Stimulated activated CD4-positive, alpha-beta T cell treated with anti-CD3 and anti-CD28 coated beads, Interleukin-1b, Interleukin-23, amount 100 ng/mL, for 24 hours (primary cell): ENCODE measurements around the gene E2F8.

ENCODE experiments used
- DNase-seq, 4 experiments: peaks; one replicate each; pipeline ENCODE4 v3.0.0-alpha.2; 2020; ENCODE audit warnings: low read depth in 4 of 4, low spot score in 1 of 4

E2F8 gene

GRCh38 chr11:19220903-19221724, 19.6 kb downstream of the E2F8 start:
- no peak for DNase-seq

DNA sequence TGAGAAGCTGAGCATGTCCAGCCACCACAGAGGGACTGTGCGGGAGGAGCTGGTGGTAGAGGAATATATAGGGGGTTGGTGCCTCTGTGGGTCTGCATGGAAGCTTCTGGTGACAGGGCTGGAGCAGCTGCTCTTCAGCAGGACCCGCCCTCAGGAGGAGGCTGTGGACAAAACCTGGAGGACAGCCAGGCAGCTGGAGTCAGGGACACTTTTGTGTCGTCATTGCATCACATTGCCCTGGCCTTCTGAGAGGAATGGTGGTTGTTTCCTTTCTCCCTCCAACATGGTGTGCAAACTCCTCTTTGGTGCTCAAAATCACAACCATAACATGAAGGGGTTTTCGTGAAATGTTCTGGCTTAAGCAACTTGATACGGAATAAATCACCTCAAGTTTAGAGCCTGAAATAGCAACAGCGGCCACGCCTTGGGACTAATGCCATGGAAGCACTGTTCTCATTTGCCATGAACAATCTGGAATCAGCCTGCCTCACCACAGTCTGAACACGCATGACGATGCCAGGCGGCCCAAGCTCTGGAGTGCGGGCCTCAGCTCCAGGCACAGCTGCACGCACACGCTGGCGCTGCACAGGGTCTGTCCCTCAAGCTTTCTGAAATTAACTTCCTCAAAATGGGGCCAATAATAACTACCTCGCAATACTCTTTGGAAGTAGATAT, 21.8 kb downstream of the E2F8 start:
- no peak for DNase-seq

DNA sequence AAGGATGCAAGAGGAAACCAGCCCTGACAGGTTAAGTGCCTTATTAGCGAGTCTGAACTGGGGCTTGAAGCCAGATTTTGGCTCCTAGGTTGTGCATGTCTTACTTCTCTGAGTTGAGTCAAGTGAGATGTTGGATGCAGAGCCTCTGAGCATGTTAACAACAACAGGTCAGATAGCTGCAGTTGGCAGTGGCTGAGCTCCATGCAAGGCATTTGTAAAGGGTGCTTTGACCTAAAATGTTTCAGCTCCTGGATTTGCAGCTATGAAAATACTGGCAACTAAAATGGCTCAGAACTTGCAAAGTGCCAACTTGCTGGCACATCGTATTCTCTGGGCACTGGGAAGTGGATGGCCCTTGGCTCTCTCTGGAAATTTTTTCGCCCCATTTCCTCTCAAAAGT, 22.5 kb downstream of the E2F8 start:
- DNase-seq = no peak

DNA sequence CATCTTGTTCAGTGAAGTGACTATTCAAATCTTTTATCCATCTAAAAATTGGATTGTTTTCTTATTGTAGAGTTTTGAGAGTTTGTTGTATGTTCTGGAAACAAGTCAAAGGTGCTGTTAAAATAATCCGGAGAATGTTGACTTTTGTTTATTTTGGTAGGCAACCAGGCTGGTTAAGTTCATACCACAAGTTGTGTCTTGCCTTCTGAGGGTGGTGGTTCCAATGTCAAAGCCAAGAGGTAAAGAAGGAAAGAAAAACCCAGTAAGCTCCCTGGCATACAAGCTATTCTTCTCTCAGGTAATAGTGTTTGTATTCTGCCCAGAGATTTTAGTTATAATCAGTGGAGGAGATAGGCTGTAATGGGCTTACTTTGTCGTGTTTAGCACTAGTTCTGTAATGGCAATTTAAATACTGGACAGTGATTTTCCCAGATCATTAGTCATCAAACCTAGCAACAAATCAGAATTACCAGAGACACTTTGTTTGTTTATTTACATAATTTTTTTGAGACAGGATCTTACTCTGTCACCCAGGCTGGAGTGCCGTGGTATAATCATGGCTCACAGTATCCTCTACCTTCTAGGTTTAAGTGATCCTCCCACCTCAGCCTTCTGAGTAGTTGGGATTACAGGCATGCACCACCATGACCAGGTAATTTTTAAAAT, 23.9 kb downstream of the E2F8 start:
- no peak for DNase-seq

GRCh38 chr11:19216021-19216420, 24.7 kb downstream of the E2F8 start:
- DNase-seq = no peak

GRCh38 chr11:19209617-19210370, 31.0 kb downstream of the E2F8 start:
- no peak for DNase-seq

- no peak for DNase-seq
Observed at GRCh38 chr11:19208959-19209546, 31.7 kb downstream of the E2F8 start.

DNA sequence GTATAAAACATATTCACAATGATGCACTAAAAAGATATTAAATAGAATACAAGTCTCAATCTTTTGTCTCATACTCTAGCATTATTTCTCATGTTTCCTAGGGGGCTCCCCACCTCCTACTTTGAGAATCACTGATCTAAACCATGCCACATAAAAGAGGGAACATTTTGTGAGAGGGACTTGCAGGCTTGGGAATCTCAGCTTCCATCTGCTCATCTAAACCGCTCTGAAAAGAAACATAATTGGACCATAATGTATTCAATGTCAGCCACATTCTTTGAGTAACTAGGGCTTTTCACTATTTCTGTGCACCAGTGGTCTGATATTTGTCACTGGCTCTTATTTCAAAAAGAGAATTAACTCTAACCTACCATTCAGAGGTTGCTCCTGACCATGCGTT, 32.6 kb downstream of the E2F8 start:
- no peak for DNase-seq

GRCh38 chr11:19204836-19205235, 35.9 kb downstream of the E2F8 start:
- no peak for DNase-seq

DNA sequence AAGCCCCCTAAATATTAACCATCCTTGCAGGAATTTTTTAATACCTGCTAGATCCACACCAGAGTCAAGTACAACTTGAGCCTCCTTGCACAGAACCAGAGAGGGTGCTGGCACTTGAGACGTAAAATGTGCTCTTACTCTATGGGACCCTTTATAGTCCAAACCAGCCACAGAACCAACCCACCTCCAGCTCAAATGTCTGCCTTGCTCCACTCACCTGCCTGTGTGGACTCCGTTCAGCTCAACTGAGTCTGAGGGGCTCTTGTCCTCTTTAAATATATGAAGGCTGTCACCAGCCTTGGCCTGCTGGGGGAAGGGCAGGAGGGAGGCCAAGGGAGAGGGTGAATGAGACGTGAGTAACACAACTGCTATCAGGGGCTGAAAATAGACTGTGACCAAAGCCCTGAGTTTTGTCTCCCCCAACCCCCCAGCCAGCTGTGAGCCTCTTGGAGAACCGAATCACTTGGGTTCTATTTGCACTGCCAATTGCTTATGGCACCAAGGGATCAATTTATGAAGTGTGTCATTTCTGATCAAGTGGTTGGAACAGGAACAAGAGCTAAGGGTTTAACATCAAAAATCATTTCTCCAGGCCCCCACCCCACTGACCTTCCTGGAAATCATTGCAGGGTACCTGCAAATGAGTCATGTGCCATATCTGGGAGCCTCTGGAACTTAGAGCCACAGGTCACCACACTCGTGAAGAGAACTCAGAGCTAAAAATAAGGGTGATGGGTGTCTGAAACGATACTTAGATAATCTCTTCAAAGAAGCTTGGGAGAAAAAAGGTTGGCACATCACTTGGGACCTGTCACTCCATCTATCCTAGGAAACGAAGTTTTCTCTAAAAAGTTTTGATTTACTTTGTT, 38.8 kb downstream of the E2F8 start, which contains the start of gene CSRP3:
TSS of gene CSRP3 (minus strand) at position 247 of the 869 bp plus-strand sequence. CDS start 9,535 bp downstream, outside the sequence.
- DNase-seq = no peak

DNA sequence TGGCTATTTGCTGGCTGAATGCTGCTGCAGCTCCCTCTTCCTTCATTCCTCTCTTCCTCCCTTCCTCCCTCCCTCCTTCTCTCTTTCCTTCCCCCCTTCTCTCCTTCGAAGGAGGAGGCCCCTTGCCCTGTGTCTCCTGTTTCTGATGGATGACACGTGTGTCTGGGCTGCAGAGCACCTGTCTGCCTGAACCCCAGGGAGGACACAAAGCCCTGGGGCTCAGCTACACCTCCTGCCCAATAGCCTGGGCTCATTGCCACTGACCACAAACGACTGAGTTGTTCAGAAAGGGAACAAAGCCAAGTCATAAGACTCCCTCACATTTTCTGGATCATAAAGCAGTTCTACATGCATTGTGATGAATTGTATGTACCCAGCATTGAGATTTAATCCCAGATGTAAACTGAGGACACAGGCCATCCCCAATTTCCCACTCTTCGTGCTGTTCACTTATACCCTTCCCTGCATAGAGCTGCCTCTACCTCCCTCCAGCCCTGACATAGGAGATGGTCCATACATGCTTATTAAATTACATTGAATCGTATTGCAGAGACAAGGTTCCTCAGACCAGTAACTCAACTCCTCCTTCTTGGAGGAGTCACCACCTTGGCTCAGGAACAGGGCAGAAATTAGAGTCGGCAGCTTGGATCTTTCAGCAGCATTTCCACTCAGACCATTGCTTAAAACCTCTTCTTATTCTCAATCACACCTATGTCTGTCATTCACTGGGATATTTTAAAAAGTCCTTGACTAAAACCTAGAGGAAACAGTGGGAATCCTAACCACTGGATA, 40.1 kb downstream of the E2F8 start:
- DNase-seq = no peak

DNA sequence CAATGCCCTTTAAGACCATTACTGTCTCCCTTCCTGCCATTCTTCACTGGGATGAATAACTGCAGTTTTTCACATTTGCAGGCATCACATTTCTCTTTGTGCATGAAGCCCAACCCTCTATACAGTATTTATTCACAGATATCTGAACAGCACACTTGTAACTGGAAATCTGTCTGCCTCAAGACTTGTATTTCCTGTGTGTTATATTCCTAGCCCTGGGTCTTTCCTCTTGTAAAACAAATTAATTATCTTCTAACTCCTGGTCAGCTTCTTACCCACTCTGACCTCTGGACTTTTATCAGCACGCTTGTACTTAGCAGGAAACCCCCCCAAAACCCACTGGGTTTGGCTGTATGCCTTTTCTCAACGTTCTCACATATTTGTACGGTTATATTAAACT, 41.0 kb downstream of the E2F8 start:
- no peak for DNase-seq

DNA sequence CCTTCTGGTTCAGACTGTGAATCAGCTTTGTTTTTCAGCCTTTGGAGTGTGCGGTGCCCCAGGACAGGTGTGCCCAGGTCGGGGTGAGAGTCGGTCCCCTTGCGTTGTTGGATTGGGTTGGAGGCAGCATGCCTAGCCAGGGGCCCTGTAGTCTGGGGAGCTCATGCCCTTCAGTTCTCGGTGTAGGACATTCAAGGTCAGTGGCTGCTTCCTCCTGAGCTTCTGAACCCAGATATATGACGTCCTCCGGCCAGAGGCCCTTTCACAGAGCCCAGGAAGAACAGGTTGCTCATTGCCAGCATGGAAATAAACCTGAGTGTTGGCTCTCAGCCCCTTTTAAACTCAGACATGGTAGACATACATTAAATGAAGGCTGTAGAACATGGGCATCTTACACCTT, 41.7 kb downstream of the E2F8 start:
- DNase-seq = no peak

GRCh38 chr11:19196432-19196831, 44.3 kb downstream of the E2F8 start:
- no peak for DNase-seq

GRCh38 chr11:19194620-19195308, 46.0 kb downstream of the E2F8 start:
- no peak for DNase-seq

GRCh38 chr11:19193916-19194315, 46.8 kb downstream of the E2F8 start:
- no peak for DNase-seq

DNA sequence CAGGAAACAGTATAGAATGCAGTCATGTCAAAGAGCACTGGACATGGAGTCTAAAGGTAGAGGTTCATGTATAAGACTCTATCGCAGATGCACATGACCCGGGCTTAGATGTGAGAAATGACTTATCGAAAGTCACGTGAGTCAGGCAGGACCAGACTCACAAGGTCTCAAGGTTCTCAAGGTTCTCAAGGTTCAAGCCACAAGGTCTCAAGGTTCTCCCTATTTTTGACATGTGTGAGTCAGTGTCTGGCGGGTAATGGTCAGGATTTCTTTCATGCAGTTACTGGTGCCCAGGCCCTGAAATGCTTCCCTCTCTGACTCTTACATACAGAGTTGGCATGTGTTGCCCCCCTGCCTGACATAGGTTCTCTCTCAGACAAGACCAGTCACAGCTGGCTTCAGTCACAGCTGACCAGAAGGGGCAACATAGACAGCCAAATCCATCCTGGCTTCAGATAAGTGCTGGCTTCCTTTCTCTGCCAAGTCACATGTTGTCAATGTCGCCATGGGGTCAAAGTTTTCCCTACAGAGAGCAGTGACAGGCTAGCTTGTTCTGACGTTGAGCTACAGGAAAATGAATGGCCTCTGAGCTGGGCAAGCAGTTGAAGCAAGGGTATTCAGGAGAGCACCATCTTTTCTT, 49.1 kb downstream of the E2F8 start:
- DNase-seq = no peak

GRCh38 chr11:19187833-19188258, 52.9 kb downstream of the E2F8 start:
- no peak for DNase-seq
